ENCODE measurements around the gene AGO1. TPM values are rescaled to one million over a fixed set of nuclear protein-coding genes. Genes with fewer than 3 reads are reported as not detected.

Gene AGO1
- total and polyA plus RNA-seq, 10 of the 15 experiments (the other 5 are each of a cell fraction or from before 2014, with no cell fraction given), result 1.8 to 24.0 (median 8.1) TPM

- DNase-seq (ENCODE audit: low read depth, low spot score), result no peak
- SMC1A ChIA-PET (ENCODE audit: uncharacterized antibody, unreplicated experiment), result interaction anchor here (1.4 kb wide), 1 partner anchor 12 kb away, joined by 5 read pairs; no protein-coding TSS in a partner anchor
- no peaks in the 10 kb centered on the region for H3K9me3 ChIP-seq (replicated peaks; ENCODE audit: control insufficient read depth, insufficient read depth, low read length)
- RAD21 ChIA-PET (ENCODE audit: unreplicated experiment), result no interaction called here
- no peaks in the 10 kb centered on the region for H3K4me1 ChIP-seq (ENCODE audit: control insufficient read depth, insufficient read depth, low read length)
- WGBS (ENCODE audit: insufficient coverage, insufficient replicate concordance, low lambda C conversion rate, missing lambda C conversion rate), result 91% methylated on average over 2 of the region's 2 CpGs
- CTCF ChIA-PET, result interaction anchor here (1.5 kb wide), 1 partner anchor 10 kb away, joined by 5 read pairs; no protein-coding TSS in a partner anchor
- in situ Hi-C loops (cut with MboI) (no loop called here), intact Hi-C loops (cut with micrococcal nuclease; ENCODE audit: unreplicated experiment) (no loop called here)
- no peak overlapping the region for H2AFZ ChIP-seq (ENCODE audit: control insufficient read depth, low read depth, low read length)
- BruUV-seq (replicated peaks), result no TSS peak
- H3K27ac ChIP-seq (ENCODE audit: control insufficient read depth, insufficient read depth), result no peak overlapping the region
- no peaks in the 10 kb centered on the region for H3K27me3 ChIP-seq (replicated peaks in 1 of 2; ENCODE audit: control insufficient read depth in 2 of 2, insufficient read depth in 2 of 2, low read length in 1 of 2)
- no peaks in the 10 kb centered on the region for H4K20me1 ChIP-seq (ENCODE audit: control insufficient read depth, insufficient read depth)
- TF ChIP-seq FOXK2 (IDR thresholded peaks at IDR 0.05), result no peak
- no peak overlapping the region for H3K9ac ChIP-seq (ENCODE audit: control insufficient read depth, insufficient read depth, low read length)
- H3K4me3 ChIP-seq, result no peak overlapping the region
- peaks cover 13 to 33% of the 10 kb centered on the region in 2 experiments for H3K36me3 ChIP-seq (ENCODE audit: control insufficient read depth in 2 of 2, insufficient read depth in 2 of 2, low read length in 1 of 2)
- no peak for ATAC-seq
- H3K4me2 ChIP-seq (ENCODE audit: control insufficient read depth, insufficient read depth), result no peak overlapping the region
- no peaks in the 10 kb centered on the region for H3K79me2 ChIP-seq (ENCODE audit: control insufficient read depth, insufficient read depth, low read length)
- no peak for FAIRE-seq
- POLR2A ChIA-PET, result interaction anchor here (1.0 kb wide), 1 partner anchor 16 kb away, joined by 3 read pairs; the partner anchor contains the start of gene AGO3
Measured at GRCh38 chr1:35915693-35916092, 32.7 kb downstream of the AGO1 start.

GRCh38 chr1:35923791-35924221 is 40.8 kb downstream of the AGO1 start:
- peaks cover 4 to 13% of the 10 kb centered on the region in 2 experiments; a peak in 3 of 4 replicates for H3K36me3 ChIP-seq (ENCODE audit: control insufficient read depth in 2 of 2, insufficient read depth in 2 of 2, low read length in 1 of 2)
- CTCF ChIA-PET, result interaction anchor here (1.5 to 1.6 kb wide), 3 partner anchors 9 to 42 kb away, joined by 3 to 4 read pairs (median 3); no protein-coding TSS in a partner anchor
- RAD21 ChIA-PET (ENCODE audit: unreplicated experiment), result interaction anchor here (1.5 to 1.6 kb wide), 2 partner anchors 8 to 9 kb away, joined by 3 read pairs; no protein-coding TSS in a partner anchor
- no peaks in the 10 kb centered on the region for H3K79me2 ChIP-seq (ENCODE audit: control insufficient read depth, insufficient read depth, low read length)
- DNase-seq (ENCODE audit: low read depth, low spot score), result no peak
- BruUV-seq (replicated peaks), result no TSS peak
- peaks cover 7% of the 10 kb centered on the region; the same call in 1 of the 2 replicates for H3K4me1 ChIP-seq (ENCODE audit: control insufficient read depth, insufficient read depth, low read length)
- POLR2A ChIA-PET, result interaction anchor here (0.6 kb wide), 1 partner anchor 27 kb away, joined by 3 read pairs; no protein-coding TSS in a partner anchor
- H4K20me1 ChIP-seq (ENCODE audit: control insufficient read depth, insufficient read depth), result no peaks in the 10 kb centered on the region
- in situ Hi-C loops (cut with MboI), result no loop called here
- no peaks in the 10 kb centered on the region for H3K27me3 ChIP-seq (replicated peaks in 1 of 2; ENCODE audit: control insufficient read depth in 2 of 2, insufficient read depth in 2 of 2, low read length in 1 of 2)
- intact Hi-C loops (cut with micrococcal nuclease; ENCODE audit: unreplicated experiment), result no loop called here
- no peak for ATAC-seq
- no peak for FAIRE-seq
- no peak overlapping the region for H3K9ac ChIP-seq (ENCODE audit: control insufficient read depth, insufficient read depth, low read length)
- no peak overlapping the region for H3K27ac ChIP-seq (ENCODE audit: control insufficient read depth, insufficient read depth)
- no peak overlapping the region for H2AFZ ChIP-seq (ENCODE audit: control insufficient read depth, low read depth, low read length)
- H3K9me3 ChIP-seq (replicated peaks; ENCODE audit: control insufficient read depth, insufficient read depth, low read length), result no peaks in the 10 kb centered on the region
- TF ChIP-seq PAX8 (IDR thresholded peaks at IDR 0.05) (no peak), MEF2A (IDR thresholded peaks at IDR 0.05; ENCODE audit: insufficient read depth, low read depth, low read length) (no peak), ZBED1 (IDR thresholded peaks at IDR 0.05; ENCODE audit: borderline replicate concordance) (no peak), RCOR1 (conservative IDR thresholded peaks at IDR 0.05; ENCODE audit: low read depth, low read length) (no peak), HCFC1 (IDR thresholded peaks at IDR 0.05; ENCODE audit: low read length) (no peak), ZNF274 (IDR thresholded peaks at IDR 0.05; ENCODE audit: insufficient read depth, insufficient read length) (no peak), ZNF24 (IDR thresholded peaks at IDR 0.05) (no peak), MEF2B (IDR thresholded peaks at IDR 0.05; ENCODE audit: partially characterized antibody, poor library complexity, severe bottlenecking) (no peak), CBX5 (IDR thresholded peaks at IDR 0.05; ENCODE audit: low read depth) (no peak), CREM (IDR thresholded peaks at IDR 0.05; ENCODE audit: low read depth) (no peak), NKRF (conservative IDR thresholded peaks at IDR 0.05) (no peak), SREBF2 (IDR thresholded peaks at IDR 0.05; ENCODE audit: low read length) (no peak), PML (IDR thresholded peaks at IDR 0.05; ENCODE audit: low read length) (no peak), TCF3 (IDR thresholded peaks at IDR 0.05; ENCODE audit: borderline replicate concordance, insufficient read depth, low read depth, low read length) (no peak)
- no peak overlapping the region for H3K4me2 ChIP-seq (ENCODE audit: control insufficient read depth, insufficient read depth)
- no peak overlapping the region for H3K4me3 ChIP-seq
- SMC1A ChIA-PET (ENCODE audit: uncharacterized antibody, unreplicated experiment), result interaction anchor here (1.2 kb wide), 1 partner anchor 27 kb away, joined by 4 read pairs; no protein-coding TSS in a partner anchor
